ENCODE measurements around the gene OR2AE1.
"Not testable (repeated sequence)": the region's sequence is repeated elsewhere in the genome, so short reads cannot be mapped to it uniquely, and the experiment has no call there.

Gene OR2AE1

DNA sequence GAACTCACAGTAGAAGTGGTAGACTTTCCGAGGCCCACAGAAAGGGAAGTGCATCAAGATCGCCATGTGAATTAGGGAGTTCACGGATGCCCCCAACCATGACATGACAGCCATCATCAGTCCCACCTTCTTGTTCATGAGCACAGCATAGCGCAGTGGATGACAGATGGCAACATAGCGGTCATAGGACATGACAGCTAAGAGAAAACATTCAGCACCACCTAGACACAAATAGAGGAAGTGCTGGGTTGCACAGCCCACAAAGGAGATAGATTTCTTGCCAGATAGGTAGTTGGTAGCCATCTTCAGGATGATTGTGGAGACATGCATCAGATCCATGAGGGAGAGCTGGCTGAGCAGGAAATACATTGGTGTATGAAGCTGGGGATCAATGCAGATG, 342 bp downstream of the OR2AE1 start:
- no peak overlapping the region for H2BK120ac ChIP-seq (ENCODE audit: insufficient read depth, low read length, poor library complexity)
- no peak overlapping the region for H3K23ac ChIP-seq (ENCODE audit: low read length)
- no peaks in the 10 kb centered on the region for H3K27me3 ChIP-seq (ENCODE audit: insufficient read depth, low read length)
- H3K9ac ChIP-seq (ENCODE audit: low read length), result no peak overlapping the region
- H4K8ac ChIP-seq (ENCODE audit: low read depth, low read length), result no peak overlapping the region
- no peak overlapping the region for H3K4me3 ChIP-seq (ENCODE audit: low read depth, low read length)
- H2BK12ac ChIP-seq (ENCODE audit: low read length), result no peak overlapping the region
- no peaks in the 10 kb centered on the region for H3K36me3 ChIP-seq (ENCODE audit: control insufficient read depth in 1 of 2, insufficient read depth in 2 of 2, low read length in 2 of 2)
- DNase-seq, result peak in 1 of 2 donors; percentile 2
- H3K9me3 ChIP-seq (ENCODE audit: insufficient read depth, low read depth, low read length), result no peaks in the 10 kb centered on the region
- WGBS (ENCODE audit: extremely low coverage, insufficient coverage, insufficient read length), result no CpG with 5 or more reads among the region's 5 CpGs
- no peak overlapping the region for H4K12ac ChIP-seq (ENCODE audit: low read depth, low read length)
- no peak overlapping the region for H2AFZ ChIP-seq (ENCODE audit: insufficient read depth, low read length, poor library complexity)
- H2AK5ac ChIP-seq (ENCODE audit: low read length), result no peak overlapping the region
- H3K79me1 ChIP-seq (ENCODE audit: low read length), result no peaks in the 10 kb centered on the region
- no peaks in the 10 kb centered on the region for H3K4me1 ChIP-seq (ENCODE audit: control insufficient read depth in 1 of 2, insufficient read depth in 2 of 2, low read length in 2 of 2)
- H3K18ac ChIP-seq (ENCODE audit: low read length), result no peak overlapping the region
- H3K27ac ChIP-seq (ENCODE audit: low read depth, low read length), result no peak overlapping the region
- no peak overlapping the region for H3K4ac ChIP-seq (ENCODE audit: low read depth, low read length)
- peak overlapping the region; percentile 21 for H2BK5ac ChIP-seq (ENCODE audit: low read depth, low read length, poor library complexity)
- no peaks in the 10 kb centered on the region for H3K79me2 ChIP-seq (ENCODE audit: control insufficient read depth, insufficient read depth, low read length, poor library complexity)
- H4K91ac ChIP-seq (ENCODE audit: low read depth, low read length), result no peak overlapping the region
- H3K4me2 ChIP-seq (ENCODE audit: low read length), result no peak overlapping the region
- no peak overlapping the region for H3K14ac ChIP-seq (ENCODE audit: low read length)

DNA sequence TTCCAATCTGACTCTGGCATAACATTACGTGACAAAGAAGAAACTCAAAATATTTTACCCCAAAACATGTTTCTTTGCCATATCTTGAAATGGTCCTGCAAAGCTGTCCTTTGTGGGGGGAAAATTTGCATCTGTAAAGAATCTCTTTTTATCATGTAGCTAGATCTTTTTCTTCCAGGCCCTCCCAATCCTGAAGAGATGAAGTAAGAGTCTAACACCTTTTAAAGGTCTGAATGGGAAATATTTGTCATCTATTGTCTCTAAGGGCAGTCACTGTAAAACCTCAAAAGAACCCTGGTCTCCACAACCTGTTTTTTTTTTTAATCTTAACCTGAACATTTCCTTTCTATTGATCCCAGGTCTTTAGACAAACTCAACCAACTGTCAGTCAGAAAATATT, 8.6 kb downstream of the OR2AE1 start:
- H3K4ac ChIP-seq (ENCODE audit: low read depth, low read length), result no peak overlapping the region
- H3K4me2 ChIP-seq (ENCODE audit: low read length), result no peak overlapping the region
- H3K36me3 ChIP-seq (ENCODE audit: control insufficient read depth in 1 of 2, insufficient read depth in 2 of 2, low read length in 2 of 2), result no peaks in the 10 kb centered on the region
- H4K8ac ChIP-seq (ENCODE audit: low read depth, low read length), result no peak overlapping the region
- no peaks in the 10 kb centered on the region for H3K79me2 ChIP-seq (ENCODE audit: control insufficient read depth, insufficient read depth, low read length, poor library complexity)
- no peak overlapping the region for H2BK120ac ChIP-seq (ENCODE audit: insufficient read depth, low read length, poor library complexity)
- H3K79me1 ChIP-seq (ENCODE audit: low read length), result no peaks in the 10 kb centered on the region
- no peak overlapping the region for H2AFZ ChIP-seq (ENCODE audit: insufficient read depth, low read length, poor library complexity)
- no peak overlapping the region for H2BK12ac ChIP-seq (ENCODE audit: low read length)
- no peak overlapping the region for H2BK5ac ChIP-seq (ENCODE audit: low read depth, low read length, poor library complexity)
- no peak for DNase-seq
- no peak overlapping the region for H3K9ac ChIP-seq (ENCODE audit: low read length)
- no peaks in the 10 kb centered on the region for H3K4me1 ChIP-seq (ENCODE audit: control insufficient read depth in 1 of 2, insufficient read depth in 2 of 2, low read length in 2 of 2)
- H2AK5ac ChIP-seq (ENCODE audit: low read length), result no peak overlapping the region
- H3K14ac ChIP-seq (ENCODE audit: low read length), result no peak overlapping the region
- H3K27me3 ChIP-seq (ENCODE audit: insufficient read depth, low read length), result no peaks in the 10 kb centered on the region
- no CpG with 5 or more reads among the region's 1 CpG for WGBS (ENCODE audit: extremely low coverage, insufficient coverage, insufficient read length)
- H3K4me3 ChIP-seq (ENCODE audit: low read depth, low read length), result no peak overlapping the region
- no peaks in the 10 kb centered on the region for H3K9me3 ChIP-seq (ENCODE audit: insufficient read depth, low read depth, low read length)
- no peak overlapping the region for H3K27ac ChIP-seq (ENCODE audit: low read depth, low read length)
- H4K12ac ChIP-seq (ENCODE audit: low read depth, low read length), result no peak overlapping the region
- no peak overlapping the region for H3K23ac ChIP-seq (ENCODE audit: low read length)
- H4K91ac ChIP-seq (ENCODE audit: low read depth, low read length), result no peak overlapping the region
- H3K18ac ChIP-seq (ENCODE audit: low read length), result no peak overlapping the region

DNA sequence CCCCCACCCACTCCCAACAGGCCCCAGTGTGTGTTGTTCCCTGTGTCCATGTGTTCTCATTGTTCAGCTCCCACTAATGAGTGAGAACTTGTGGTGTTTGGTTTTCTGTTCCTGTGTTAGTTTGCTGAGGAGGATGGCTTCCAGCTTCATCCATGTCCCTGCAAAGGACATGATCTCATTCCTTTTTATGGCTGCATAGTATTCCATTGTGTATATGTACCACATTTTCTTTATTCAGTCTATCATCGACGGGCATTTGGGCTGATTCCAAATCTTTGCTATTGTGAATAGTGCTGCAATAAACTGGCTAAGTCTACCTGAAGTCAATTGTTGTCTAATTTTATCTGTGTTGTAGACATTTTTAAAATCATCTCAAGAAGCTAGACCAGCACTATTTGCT, 9.4 kb downstream of the OR2AE1 start:
- not testable (repeated sequence) for H3K27me3 ChIP-seq (ENCODE audit: insufficient read depth, low read length); H2AFZ ChIP-seq (ENCODE audit: insufficient read depth, low read length, poor library complexity); DNase-seq; H3K4ac ChIP-seq (ENCODE audit: low read depth, low read length); H3K79me1 ChIP-seq (ENCODE audit: low read length); H3K14ac ChIP-seq (ENCODE audit: low read length); H2BK5ac ChIP-seq (ENCODE audit: low read depth, low read length, poor library complexity); H3K18ac ChIP-seq (ENCODE audit: low read length); H3K27ac ChIP-seq (ENCODE audit: low read depth, low read length); H2AK5ac ChIP-seq (ENCODE audit: low read length); H3K79me2 ChIP-seq (ENCODE audit: control insufficient read depth, insufficient read depth, low read length, poor library complexity); H3K4me3 ChIP-seq (ENCODE audit: low read depth, low read length); H2BK120ac ChIP-seq (ENCODE audit: insufficient read depth, low read length, poor library complexity); H3K9ac ChIP-seq (ENCODE audit: low read length); H2BK12ac ChIP-seq (ENCODE audit: low read length); H3K23ac ChIP-seq (ENCODE audit: low read length); H3K4me2 ChIP-seq (ENCODE audit: low read length); H3K9me3 ChIP-seq (ENCODE audit: insufficient read depth, low read depth, low read length); H4K91ac ChIP-seq (ENCODE audit: low read depth, low read length); H4K12ac ChIP-seq (ENCODE audit: low read depth, low read length); H3K36me3 ChIP-seq (ENCODE audit: control insufficient read depth in 1 of 2, insufficient read depth in 2 of 2, low read length in 2 of 2); H4K8ac ChIP-seq (ENCODE audit: low read depth, low read length); H3K4me1 ChIP-seq (ENCODE audit: control insufficient read depth in 1 of 2, insufficient read depth in 2 of 2, low read length in 2 of 2)
- WGBS (ENCODE audit: extremely low coverage, insufficient coverage, insufficient read length), result no CpG with 5 or more reads among the region's 2 CpGs

DNA sequence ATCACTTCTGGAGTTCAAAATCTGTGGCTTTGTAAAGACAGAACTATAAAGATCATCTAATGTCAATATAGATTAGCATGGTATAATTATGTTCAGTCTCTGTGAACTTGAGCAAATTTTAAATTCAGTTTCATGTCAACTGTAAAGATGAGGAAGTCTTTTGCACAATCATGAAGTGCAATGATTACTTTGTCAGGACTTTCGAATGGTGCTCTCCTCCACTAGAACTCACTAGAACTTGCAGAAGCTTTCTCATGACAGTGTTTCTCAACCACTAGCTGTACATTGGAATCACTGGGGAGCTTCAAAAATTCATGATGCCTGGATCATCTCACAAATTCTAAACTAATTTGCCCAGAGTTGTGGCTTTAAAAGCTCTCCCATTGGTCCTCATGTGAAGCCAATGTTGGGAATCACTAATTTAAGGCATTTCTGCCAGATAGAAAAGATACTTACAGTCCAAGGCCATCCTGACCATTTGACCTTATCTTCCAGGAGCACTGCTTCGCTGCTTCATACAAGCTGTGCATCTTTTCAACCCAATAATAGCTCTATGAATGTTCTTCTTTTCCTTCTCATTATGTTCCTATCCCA, 12.9 kb downstream of the OR2AE1 start:
- Histone ChIP-seq H4K8ac (ENCODE audit: low read depth, low read length) (no peak overlapping the region), H4K91ac (ENCODE audit: low read depth, low read length) (no peak overlapping the region), H3K4me1 (ENCODE audit: control insufficient read depth in 1 of 2, insufficient read depth in 2 of 2, low read length in 2 of 2) (peaks cover 5 to 10% of the 10 kb centered on the region in 2 experiments), H3K14ac (ENCODE audit: low read length) (no peak overlapping the region), H3K4me2 (ENCODE audit: low read length) (no peak overlapping the region), H3K23ac (ENCODE audit: low read length) (no peak overlapping the region), H3K27me3 (ENCODE audit: insufficient read depth, low read length) (no peaks in the 10 kb centered on the region), H2AFZ (ENCODE audit: insufficient read depth, low read length, poor library complexity) (no peak overlapping the region), H3K9ac (ENCODE audit: low read length) (no peak overlapping the region), H3K9me3 (ENCODE audit: insufficient read depth, low read depth, low read length) (no peaks in the 10 kb centered on the region), H2BK5ac (ENCODE audit: low read depth, low read length, poor library complexity) (no peak overlapping the region), H3K27ac (ENCODE audit: low read depth, low read length) (no peak overlapping the region), H3K4ac (ENCODE audit: low read depth, low read length) (no peak overlapping the region), H2BK120ac (ENCODE audit: insufficient read depth, low read length, poor library complexity) (no peak overlapping the region), H2BK12ac (ENCODE audit: low read length) (no peak overlapping the region), H2AK5ac (ENCODE audit: low read length) (no peak overlapping the region), H3K79me1 (ENCODE audit: low read length) (no peaks in the 10 kb centered on the region), H3K4me3 (ENCODE audit: low read depth, low read length) (no peak overlapping the region), H3K36me3 (ENCODE audit: control insufficient read depth in 1 of 2, insufficient read depth in 2 of 2, low read length in 2 of 2) (no peaks in the 10 kb centered on the region), H3K79me2 (ENCODE audit: control insufficient read depth, insufficient read depth, low read length, poor library complexity) (no peaks in the 10 kb centered on the region), H4K12ac (ENCODE audit: low read depth, low read length) (no peak overlapping the region), H3K18ac (ENCODE audit: low read length) (no peak overlapping the region)
- WGBS (ENCODE audit: extremely low coverage, insufficient coverage, insufficient read length), result no CpG with 5 or more reads among the region's 2 CpGs
- no peak for DNase-seq

Measured in trophoblast cell (in vitro differentiated cells and primary cell).